ENCODE data around the gene C1S.

The C1S gene

DNA sequence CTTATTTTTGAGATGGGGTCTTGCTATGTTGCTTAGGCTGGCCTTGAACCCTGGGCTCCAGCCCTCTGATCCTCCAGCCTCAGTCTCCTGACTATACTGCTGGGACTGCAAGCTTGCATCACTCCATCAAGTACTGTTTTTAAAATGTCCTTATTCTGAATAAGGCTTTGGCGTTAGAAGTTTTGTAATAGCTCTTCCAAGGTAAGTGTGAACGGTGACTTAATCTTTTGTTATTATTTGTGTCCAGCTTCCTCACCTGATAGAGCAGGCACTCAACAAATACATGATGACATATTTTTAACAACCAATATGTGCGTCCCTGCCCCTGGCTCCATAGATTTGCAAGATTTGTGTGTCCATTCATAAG, 47.1 kb downstream of the C1S start:
- DNase-seq, result peak in 1 of 2 donors; percentile 8

- peak; percentile 67 to 76 for DNase-seq
These were observed 47.7 kb downstream of the C1S start for GRCh38 chr12:7108003-7108795.

DNA sequence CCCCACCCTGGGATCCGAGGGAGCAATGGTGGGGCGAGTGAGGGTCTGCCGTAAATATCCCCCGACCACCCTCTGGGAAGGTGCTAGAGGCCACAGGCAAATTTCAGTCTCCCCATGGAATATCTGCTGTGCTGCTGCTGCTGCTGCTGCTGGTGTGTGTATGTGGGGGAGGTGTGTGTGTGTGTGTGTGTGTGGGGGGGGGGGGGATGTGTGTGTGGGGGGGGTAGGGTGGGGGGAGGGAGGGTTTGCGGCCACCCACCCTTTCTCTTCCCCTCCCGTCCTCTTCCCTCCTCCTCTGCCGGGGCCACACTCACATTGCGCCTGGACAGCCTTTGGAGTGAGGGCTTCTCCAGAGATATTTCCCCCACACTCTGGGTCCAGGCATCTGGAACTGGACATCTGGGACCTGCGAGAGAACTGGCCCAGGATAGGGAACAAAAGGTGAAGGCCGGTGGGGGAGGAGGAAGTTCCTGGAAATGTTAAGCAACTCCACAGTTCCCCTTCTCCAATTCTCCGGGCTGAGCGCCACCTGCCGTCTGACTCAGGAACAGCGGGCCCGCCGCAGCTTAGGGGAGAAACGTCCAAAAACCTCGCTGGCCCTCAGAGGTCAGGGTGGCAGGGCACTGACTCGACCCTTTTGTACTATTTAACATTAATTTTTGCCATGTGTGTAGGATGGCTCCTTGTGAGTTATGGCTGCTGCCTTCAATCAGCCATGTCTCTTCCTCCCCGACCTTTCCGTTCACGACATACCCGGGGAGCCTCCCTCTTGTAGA, 48.5 kb downstream of the C1S start, which contains the start of gene C1RL:
TSS of gene C1RL (minus strand) at position 419 of the 776 bp plus-strand sequence. CDS start at position 385, 34 bp downstream.
- peak; percentile 76 to 77 for DNase-seq

GRCh38 chr12:7109572-7109920, 49.0 kb downstream of the C1S start:
- no peak for DNase-seq

DNA sequence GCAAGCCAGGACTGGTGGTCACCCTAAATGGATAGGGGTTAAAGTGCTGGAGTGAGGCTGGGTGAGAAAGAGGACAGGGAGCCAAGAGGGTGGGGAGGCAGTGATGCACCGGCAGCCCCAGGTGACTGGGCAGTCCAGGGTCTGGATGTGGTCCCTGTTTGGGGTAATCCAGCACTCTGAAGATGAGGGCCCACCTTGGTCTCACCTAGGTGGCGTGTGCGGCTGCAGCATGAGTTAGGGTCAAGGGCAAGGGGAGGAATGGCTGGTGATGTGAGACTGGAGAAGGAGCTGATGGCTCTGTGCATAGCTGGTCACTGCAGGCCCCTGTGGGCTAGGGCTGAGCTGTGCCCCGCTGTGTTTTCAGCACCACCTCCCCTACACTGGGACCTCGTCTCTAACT, 50.1 kb downstream of the C1S start:
- DNase-seq, result no peak

DNA sequence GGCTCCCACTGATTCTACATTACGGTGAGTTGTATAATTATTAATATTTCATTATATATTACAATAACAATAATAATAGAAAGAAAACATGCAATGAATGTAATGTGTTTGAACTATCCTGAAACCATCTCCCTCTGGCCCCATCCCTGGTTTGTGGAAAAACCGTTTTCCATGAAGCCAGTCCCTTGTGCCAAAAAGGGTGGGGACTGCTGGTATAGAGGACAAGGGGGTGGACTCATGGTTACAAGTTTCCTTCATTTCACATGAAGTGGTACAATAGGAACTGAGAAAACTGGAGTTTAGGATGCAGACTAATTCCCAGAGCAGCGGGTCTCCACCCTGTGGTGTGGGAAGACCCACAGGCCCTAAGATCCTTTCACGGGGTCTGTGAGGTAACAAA, 51.5 kb downstream of the C1S start:
- no peak for DNase-seq

GRCh38 chr12:7113389-7113871, 52.9 kb downstream of the C1S start:
- DNase-seq, result peak; percentile 49 to 74

GRCh38 chr12:7114008-7114407, 53.5 kb downstream of the C1S start:
- DNase-seq, result no peak

- DNase-seq, result no peak
These were observed 54.3 kb downstream of the C1S start for GRCh38 chr12:7114851-7115250.

DNA sequence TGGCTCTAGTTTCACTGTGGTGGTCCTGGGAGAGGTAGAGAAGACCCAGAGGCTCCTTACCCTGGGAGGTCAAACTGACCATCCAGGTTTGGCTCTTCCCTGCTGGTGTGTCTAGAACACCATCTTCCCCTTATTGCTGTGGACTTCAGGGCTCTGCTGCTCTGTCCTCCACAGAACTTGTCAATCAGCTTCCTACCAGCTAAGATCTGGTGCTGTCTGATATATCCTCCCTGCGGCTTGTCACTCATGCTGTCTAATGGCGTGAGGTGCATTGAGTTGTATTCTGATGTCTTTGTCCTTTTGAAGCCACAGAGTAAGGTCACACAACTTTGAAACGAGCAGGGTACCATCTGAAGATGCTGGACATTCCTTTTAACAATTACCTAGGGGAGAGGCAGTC, 55.7 kb downstream of the C1S start:
- no peak for DNase-seq

- DNase-seq, result no peak
These were observed 56.4 kb downstream of the C1S start for GRCh38 chr12:7116916-7117315.

DNA sequence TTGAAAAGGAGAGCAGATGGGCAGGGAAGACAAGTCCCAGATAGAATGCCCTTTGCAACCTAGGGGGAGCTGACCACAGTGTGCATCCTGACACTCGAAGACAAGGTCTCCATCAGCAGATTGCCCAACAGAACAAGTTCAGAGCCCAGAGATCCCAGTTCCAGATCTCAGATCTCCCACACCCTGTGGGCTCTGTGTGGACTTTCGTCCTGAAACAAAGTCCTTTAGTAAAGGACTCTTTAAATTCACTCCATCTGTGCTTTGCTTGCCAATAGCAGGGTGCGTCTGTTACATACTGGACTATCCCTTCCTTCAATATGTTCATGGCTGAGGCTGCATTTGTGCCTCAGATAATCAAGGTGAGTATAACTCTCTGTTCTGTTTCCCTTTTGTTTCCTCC, 57.2 kb downstream of the C1S start:
- DNase-seq, result no peak

DNA sequence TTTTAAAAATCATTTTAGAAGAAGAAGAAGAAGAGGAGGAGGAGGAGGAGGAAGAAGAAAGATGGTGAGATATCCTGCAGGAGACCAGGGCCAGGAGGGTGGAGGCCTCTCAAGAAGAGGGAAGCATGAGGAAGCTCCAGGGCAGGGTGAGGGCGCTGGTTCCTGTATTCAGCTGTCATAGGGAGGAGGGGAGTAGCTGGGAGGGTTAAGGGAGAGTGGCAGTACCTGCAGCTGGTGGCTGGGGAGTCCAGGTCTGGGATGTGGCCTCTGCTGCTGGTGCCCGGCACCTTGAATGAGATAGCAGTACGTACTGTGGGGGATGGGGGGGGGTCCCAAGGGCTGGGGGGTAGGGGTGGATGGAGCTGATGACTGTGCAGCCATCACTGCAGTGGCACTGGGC, 58.4 kb downstream of the C1S start:
- DNase-seq, result no peak

GRCh38 chr12:7120166-7120565, 59.6 kb downstream of the C1S start:
- no peak for DNase-seq

Measured in CD4-positive, alpha-beta T cell treated with Interleukin-4 for 1 hour (primary cell).